ENCODE results near the gene SIM2.

- no peak for TF ChIP-seq POLR2AphosphoS5 (IDR thresholded peaks at IDR 0.05)
- TF ChIP-seq, protein P1, sequence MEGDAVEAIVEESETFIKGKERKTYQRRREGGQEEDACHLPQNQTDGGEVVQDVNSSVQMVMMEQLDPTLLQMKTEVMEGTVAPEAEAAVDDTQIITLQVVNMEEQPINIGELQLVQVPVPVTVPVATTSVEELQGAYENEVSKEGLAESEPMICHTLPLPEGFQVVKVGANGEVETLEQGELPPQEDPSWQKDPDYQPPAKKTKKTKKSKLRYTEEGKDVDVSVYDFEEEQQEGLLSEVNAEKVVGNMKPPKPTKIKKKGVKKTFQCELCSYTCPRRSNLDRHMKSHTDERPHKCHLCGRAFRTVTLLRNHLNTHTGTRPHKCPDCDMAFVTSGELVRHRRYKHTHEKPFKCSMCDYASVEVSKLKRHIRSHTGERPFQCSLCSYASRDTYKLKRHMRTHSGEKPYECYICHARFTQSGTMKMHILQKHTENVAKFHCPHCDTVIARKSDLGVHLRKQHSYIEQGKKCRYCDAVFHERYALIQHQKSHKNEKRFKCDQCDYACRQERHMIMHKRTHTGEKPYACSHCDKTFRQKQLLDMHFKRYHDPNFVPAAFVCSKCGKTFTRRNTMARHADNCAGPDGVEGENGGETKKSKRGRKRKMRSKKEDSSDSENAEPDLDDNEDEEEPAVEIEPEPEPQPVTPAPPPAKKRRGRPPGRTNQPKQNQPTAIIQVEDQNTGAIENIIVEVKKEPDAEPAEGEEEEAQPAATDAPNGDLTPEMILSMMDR (IDR thresholded peaks at IDR 0.05): no peak
- no peak for TF ChIP-seq POLR2A (IDR thresholded peaks at IDR 0.05)
- TF ChIP-seq EP300 (IDR thresholded peaks at IDR 0.05): no peak
Observed at GRCh38 chr21:36768496-36768895, 69.6 kb downstream of the SIM2 start.

Data from suprapubic skin (tissue), 4 donors.